K562 (cell line): ENCODE results near the gene MBNL1. TPM values are rescaled to one million over a fixed set of nuclear protein-coding genes. Genes with fewer than 3 reads are reported as not detected.

Source experiments
- ARID1B ChIP-seq: fragments of 450-650 bp; IDR thresholded peaks from 2 replicates; pipeline ENCODE4 v1.6.1; 2016; ENCODE audit warnings: antibody characterized with exemption, mild to moderate bottlenecking, inconsistent platforms
- BRF1 ChIP-seq: IDR thresholded peaks from 3 replicates; pipeline ENCODE4 v1.6.1; 2011; ENCODE audit warnings: borderline replicate concordance, mild to moderate bottlenecking; ENCODE audit not compliant: insufficient read length; ENCODE audit errors: extremely low read depth
- CBFA2T3 ChIP-seq: fragments of 450-650 bp; IDR thresholded peaks from 2 replicates; pipeline ENCODE4 v1.6.1; 2017
- CHD2 ChIP-seq: IDR thresholded peaks from 2 replicates; pipeline ENCODE4 v1.6.1; 2011; ENCODE audit warnings: low read depth, low read length
- FOXK2 ChIP-seq, 2 experiments: fragments of 450-650 bp; IDR thresholded peaks in 1 of 2; conservative IDR thresholded peaks in 1 of 2; 2 replicates each; pipeline ENCODE4 v1.6.1; 2016; ENCODE audit warnings: low read depth in 2 of 2, mild to moderate bottlenecking in 1 of 2
- MTF1 ChIP-seq: fragments of 250-450 bp; sonication (Bioruptor Pico); IDR thresholded peaks from 2 replicates; pipeline ENCODE4 v1.9.0; 2021; ENCODE audit warnings: moderate library complexity, mild to moderate bottlenecking, inconsistent platforms, borderline replicate concordance
- NCOA2 ChIP-seq, 2 experiments: fragments of 450-650 bp; IDR thresholded peaks; 2 replicates each; pipeline ENCODE4 v1.6.1; 2018; ENCODE audit warnings: mild to moderate bottlenecking in 2 of 2, moderate library complexity in 1 of 2; ENCODE audit not compliant: partially characterized antibody in 2 of 2
- NFE2 ChIP-seq: IDR thresholded peaks from 2 replicates; pipeline ENCODE4 v1.6.1; 2014; ENCODE audit warnings: antibody characterized with exemption, low read depth
- NFIX ChIP-seq: fragments of 250-450 bp; sonication (Bioruptor Pico); IDR thresholded peaks from 2 replicates; pipeline ENCODE4 v1.4.0; 2020; ENCODE audit warnings: low read depth, mild to moderate bottlenecking, moderate library complexity
- RAD21 ChIP-seq, 2 experiments: fragments of 250-450 bp in 1 of 2; fragments of 450-650 bp in 1 of 2; sonication (Bioruptor Pico) in 1 of 2; formaldehyde crosslinking in 1 of 2; IDR thresholded peaks in 1 of 2; conservative IDR thresholded peaks in 1 of 2; 2 replicates each; pipeline versions ENCODE4 v1.4.0 to v1.8.0; 2020 to 2022; ENCODE audit warnings: mild to moderate bottlenecking in 2 of 2, moderate library complexity in 1 of 2
- SIX5 ChIP-seq, 2 experiments: IDR thresholded peaks; 2 replicates each; pipeline ENCODE4 v1.6.1; 2011; ENCODE audit warnings: low read length in 2 of 2, borderline replicate concordance in 1 of 2, low read depth in 1 of 2, mild to moderate bottlenecking in 1 of 2, moderate library complexity in 1 of 2; ENCODE audit not compliant: insufficient read depth in 1 of 2
- SPI1 ChIP-seq: IDR thresholded peaks from 2 replicates; pipeline ENCODE4 v1.6.1; 2011; ENCODE audit warnings: low read depth, low read length, control low read depth, borderline replicate concordance
- TAF9B ChIP-seq: fragments of 450-650 bp; IDR thresholded peaks from 2 replicates; pipeline ENCODE4 v1.6.1; 2018; ENCODE audit warnings: mild to moderate bottlenecking; ENCODE audit not compliant: partially characterized antibody
- ZBED1 ChIP-seq: IDR thresholded peaks from 2 replicates; pipeline ENCODE4 v1.6.1; 2014
- ZBTB33 ChIP-seq: sonication (generic); formaldehyde crosslinking; IDR thresholded peaks from 2 replicates; pipeline ENCODE4 v1.8.1; 2023; ENCODE audit warnings: mild to moderate bottlenecking, missing genetic modification reagents
- ZNF224 ChIP-seq: sonication (generic); formaldehyde crosslinking; IDR thresholded peaks from 2 replicates; pipeline ENCODE4 v1.8.0; 2022; ENCODE audit warnings: mild to moderate bottlenecking, missing genetic modification reagents
- ZNF561 ChIP-seq: fragments of 450-650 bp; formaldehyde crosslinking; conservative IDR thresholded peaks from 2 replicates; pipeline ENCODE4 v1.4.0; 2020; ENCODE audit warnings: mild to moderate bottlenecking, moderate library complexity
- polyA plus RNA-seq, 8 experiments: library from polyadenylated mRNA; depleted of rRNA in 4 of 8; stranded (reverse) in 5 of 8; unstranded in 3 of 8; fragments of >200 nt; fragmentation: Nextera tagmentation in 2 of 8; fragmentation: Illumina TruSeq in 1 of 8; extraction: Ambion mirVana in 2 of 8; extraction: Trizol in 1 of 8; gene quantifications; 2 replicates each; pipeline versions ENCODE4 v1.2.1 to v1.2.3, GENCODE V29; 2011 to 2014; ENCODE audit warnings: inconsistent platforms in 1 of 8, missing spikeins in 1 of 8
- total RNA-seq, 7 experiments: library from RNA; depleted of rRNA in 6 of 7; stranded (reverse); fragments of >200 nt in 6 of 7; fragmentation: Illumina TruSeq in 2 of 7; extraction: Trizol in 2 of 7; gene quantifications; 2 replicates each; pipeline versions ENCODE4 v1.2.1 to v1.2.3, GENCODE V29; 2011 to 2021; ENCODE audit warnings: low replicate concordance in 1 of 7
- TF ChIP-seq, protein P1 (sequence below): fragments of 450-650 bp; IDR thresholded peaks from 2 replicates; pipeline ENCODE4 v1.6.1; 2016
- TF ChIP-seq, protein P2 (sequence below): fragments of 450-650 bp; IDR thresholded peaks from 2 replicates; pipeline ENCODE4 v1.6.1; 2016; ENCODE audit warnings: antibody characterized with exemption
- TF ChIP-seq, protein P3 (sequence below): fragments of 450-650 bp; IDR thresholded peaks from 2 replicates; pipeline ENCODE4 v1.7.1; 2018; ENCODE audit warnings: mild to moderate bottlenecking, low read depth; ENCODE audit not compliant: partially characterized antibody

The MBNL1 gene
- total and polyA plus RNA-seq, 9 of the 15 experiments (the other 6 are each of a cell fraction or from before 2014, with no cell fraction given), result 70.3 to 243 (median 220) TPM

DNA sequence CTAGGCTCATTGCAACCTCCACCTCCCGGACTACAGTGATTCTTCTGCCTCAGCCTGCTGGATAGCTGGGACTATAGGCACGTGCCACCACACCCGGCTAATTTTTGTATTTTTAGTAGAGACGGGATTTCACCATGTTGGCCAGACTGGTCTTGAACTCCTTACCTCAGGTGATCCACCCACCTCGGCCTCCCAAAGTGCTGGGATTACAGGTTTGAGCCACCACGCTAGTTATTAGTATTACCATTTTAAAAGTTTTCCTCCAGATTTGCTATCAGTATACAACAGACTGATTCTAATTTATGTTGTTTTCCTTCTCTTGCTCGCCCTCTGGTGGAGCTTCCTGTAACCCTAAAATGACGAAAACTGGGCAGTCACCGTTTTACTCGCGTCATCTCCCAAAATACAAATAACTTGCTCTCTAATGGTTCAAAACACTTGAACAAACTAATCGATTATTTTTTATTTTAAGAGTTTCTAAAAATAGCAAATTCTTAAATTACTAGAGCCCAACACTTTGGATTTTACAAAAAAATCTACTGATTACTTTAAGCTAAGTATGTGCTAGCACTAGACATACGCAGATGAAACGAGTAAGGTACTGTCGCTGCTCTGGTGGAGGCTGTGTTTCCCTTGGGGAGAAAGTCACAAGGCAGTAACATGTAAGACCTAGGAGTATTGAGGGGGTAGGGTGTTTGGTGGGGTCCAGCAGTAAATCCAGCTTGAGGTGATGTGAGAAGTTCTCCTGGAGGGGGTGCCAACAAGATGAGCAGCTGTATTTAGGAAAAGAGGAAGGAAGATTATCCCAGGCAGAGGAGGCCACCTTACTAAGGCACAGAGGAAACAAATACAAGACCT, 203.3 kb downstream of the MBNL1 start (continued):
- TF ChIP-seq NCOA2 (IDR thresholded peaks at IDR 0.05; ENCODE audit: partially characterized antibody in 2 of 2) (no peak), ZBTB33 (CRISPR knock-in tag) (0 out of 2 replicates have a peak, but pooled peaks have one; percentile 25), CHD2 (no peak), NFE2 (peak; percentile 58), SIX5 (IDR thresholded peaks at IDR 0.05; ENCODE audit: borderline replicate concordance in 1 of 2, insufficient read depth in 1 of 2, low read depth in 1 of 2, low read length in 2 of 2) (no peak), TAF9B (peak; percentile 25), ARID1B (peak; percentile 68), SPI1 (no peak), MTF1 (CRISPR knock-in tag) (no peak), CBFA2T3 (peak; percentile 59), ZBED1 (no peak), ZNF561 (CRISPR knock-in tag) (no peak), NFIX (no peak), RAD21 (CRISPR knock-in tag; conservative IDR thresholded peaks at IDR 0.05 in 1 of 2, IDR thresholded peaks at IDR 0.05 in 1 of 2) (peak; percentile 57 to 78), BRF1 (no peak), ZNF224 (CRISPR knock-in tag) (no peak), FOXK2 (conservative IDR thresholded peaks at IDR 0.05 in 1 of 2, IDR thresholded peaks at IDR 0.05 in 1 of 2; ENCODE audit: low read depth in 2 of 2) (0 out of 4 replicates have a peak, but pooled peaks of 1 of the 2 experiments have one; percentile 52)
- TF ChIP-seq, protein P1, sequence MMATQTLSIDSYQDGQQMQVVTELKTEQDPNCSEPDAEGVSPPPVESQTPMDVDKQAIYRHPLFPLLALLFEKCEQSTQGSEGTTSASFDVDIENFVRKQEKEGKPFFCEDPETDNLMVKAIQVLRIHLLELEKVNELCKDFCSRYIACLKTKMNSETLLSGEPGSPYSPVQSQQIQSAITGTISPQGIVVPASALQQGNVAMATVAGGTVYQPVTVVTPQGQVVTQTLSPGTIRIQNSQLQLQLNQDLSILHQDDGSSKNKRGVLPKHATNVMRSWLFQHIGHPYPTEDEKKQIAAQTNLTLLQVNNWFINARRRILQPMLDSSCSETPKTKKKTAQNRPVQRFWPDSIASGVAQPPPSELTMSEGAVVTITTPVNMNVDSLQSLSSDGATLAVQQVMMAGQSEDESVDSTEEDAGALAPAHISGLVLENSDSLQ, result peak; percentile 23; the same call in 1 of the 2 replicates
- TF ChIP-seq, protein P2, sequence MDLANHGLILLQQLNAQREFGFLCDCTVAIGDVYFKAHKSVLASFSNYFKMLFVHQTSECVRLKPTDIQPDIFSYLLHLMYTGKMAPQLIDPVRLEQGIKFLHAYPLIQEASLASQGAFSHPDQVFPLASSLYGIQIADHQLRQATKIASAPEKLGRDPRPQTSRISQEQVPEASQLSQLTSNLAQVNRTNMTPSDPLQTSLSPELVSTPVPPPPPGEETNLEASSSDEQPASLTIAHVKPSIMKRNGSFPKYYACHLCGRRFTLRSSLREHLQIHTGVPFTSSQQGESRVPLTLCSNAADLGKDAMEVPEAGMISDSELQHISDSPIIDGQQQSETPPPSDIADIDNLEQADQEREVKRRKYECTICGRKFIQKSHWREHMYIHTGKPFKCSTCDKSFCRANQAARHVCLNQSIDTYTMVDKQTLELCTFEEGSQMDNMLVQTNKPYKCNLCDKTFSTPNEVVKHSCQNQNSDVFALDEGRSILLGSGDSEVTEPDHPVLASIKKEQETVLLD, result peak; percentile 29; the same call in 1 of the 2 replicates
- TF ChIP-seq, protein P3, sequence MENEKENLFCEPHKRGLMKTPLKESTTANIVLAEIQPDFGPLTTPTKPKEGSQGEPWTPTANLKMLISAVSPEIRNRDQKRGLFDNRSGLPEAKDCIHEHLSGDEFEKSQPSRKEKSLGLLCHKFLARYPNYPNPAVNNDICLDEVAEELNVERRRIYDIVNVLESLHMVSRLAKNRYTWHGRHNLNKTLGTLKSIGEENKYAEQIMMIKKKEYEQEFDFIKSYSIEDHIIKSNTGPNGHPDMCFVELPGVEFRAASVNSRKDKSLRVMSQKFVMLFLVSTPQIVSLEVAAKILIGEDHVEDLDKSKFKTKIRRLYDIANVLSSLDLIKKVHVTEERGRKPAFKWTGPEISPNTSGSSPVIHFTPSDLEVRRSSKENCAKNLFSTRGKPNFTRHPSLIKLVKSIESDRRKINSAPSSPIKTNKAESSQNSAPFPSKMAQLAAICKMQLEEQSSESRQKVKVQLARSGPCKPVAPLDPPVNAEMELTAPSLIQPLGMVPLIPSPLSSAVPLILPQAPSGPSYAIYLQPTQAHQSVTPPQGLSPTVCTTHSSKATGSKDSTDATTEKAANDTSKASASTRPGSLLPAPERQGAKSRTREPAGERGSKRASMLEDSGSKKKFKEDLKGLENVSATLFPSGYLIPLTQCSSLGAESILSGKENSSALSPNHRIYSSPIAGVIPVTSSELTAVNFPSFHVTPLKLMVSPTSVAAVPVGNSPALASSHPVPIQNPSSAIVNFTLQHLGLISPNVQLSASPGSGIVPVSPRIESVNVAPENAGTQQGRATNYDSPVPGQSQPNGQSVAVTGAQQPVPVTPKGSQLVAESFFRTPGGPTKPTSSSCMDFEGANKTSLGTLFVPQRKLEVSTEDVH, result peak; percentile 29
